ENCODE data around the gene SURF1. TPM values are rescaled to one million over a fixed set of nuclear protein-coding genes. Genes with fewer than 3 reads are reported as not detected.

SURF1 gene
- total RNA-seq, 4 donors from 2014 or later: 46.0 to 53.4 (median 49.8) TPM

- no peak overlapping the region for H3K4me3 ChIP-seq
- no CpG with 5 or more reads among the region's 11 CpGs for WGBS, 2 donors (ENCODE audit: low coverage in 1 of 2)
- no peak overlapping the region for H3K27ac ChIP-seq
- peaks cover 0 to 78% of the 10 kb centered on the region in 2 donors for H3K36me3 ChIP-seq
- TF ChIP-seq CTCF (IDR thresholded peaks at IDR 0.05): no peak
- H3K4me1 ChIP-seq: peaks cover 0 to 55% (median 24%) of the 10 kb centered on the region in 3 donors
- no peak for ATAC-seq
- no peaks in the 10 kb centered on the region for H3K9me3 ChIP-seq
- no peaks in the 10 kb centered on the region for H3K27me3 ChIP-seq
Measured at GRCh38 chr9:133366435-133366834, 10.1 kb upstream of the SURF1 start.

GRCh38 chr9:133362359-133363044, 6.2 kb upstream of the SURF1 start:
- Histone ChIP-seq H3K27ac (no peak overlapping the region), H3K27me3 (no peaks in the 10 kb centered on the region), H3K9me3 (no peaks in the 10 kb centered on the region), H3K4me3 (no peak overlapping the region), H3K36me3 (peaks cover 0 to 88% of the 10 kb centered on the region in 2 donors), H3K4me1 (peaks cover 0 to 37% (median 4%) of the 10 kb centered on the region in 3 donors)
- no peak for TF ChIP-seq POLR2AphosphoS5 (IDR thresholded peaks at IDR 0.05)
- TF ChIP-seq CTCF (IDR thresholded peaks at IDR 0.05): no peak
- TF ChIP-seq EP300 (IDR thresholded peaks at IDR 0.05): no peak
- TF ChIP-seq POLR2A (IDR thresholded peaks at IDR 0.05): no peak
- WGBS, 2 donors (ENCODE audit: low coverage in 1 of 2): 79 to 80% methylated on average over 7 to 13 of the region's 15 CpGs
- no peak for ATAC-seq

- no peaks in the 10 kb centered on the region for H3K9me3 ChIP-seq
- no peaks in the 10 kb centered on the region for H3K27me3 ChIP-seq
- TF ChIP-seq POLR2AphosphoS5 (IDR thresholded peaks at IDR 0.05): no peak
- TF ChIP-seq POLR2A (IDR thresholded peaks at IDR 0.05): no peak
- H3K4me1 ChIP-seq: peaks cover 0 to 37% (median 11%) of the 10 kb centered on the region in 3 donors
- WGBS, 2 donors (ENCODE audit: low coverage in 1 of 2): 40 to 80% methylated on average over 2 to 9 of the region's 13 CpGs
- no peak for ATAC-seq
- H3K27ac ChIP-seq: no peak overlapping the region
- peaks cover 0 to 79% of the 10 kb centered on the region in 2 donors for H3K36me3 ChIP-seq
- no peak overlapping the region for H3K4me3 ChIP-seq
Measured at GRCh38 chr9:133361507-133362092, 5.3 kb upstream of the SURF1 start.

- H3K9me3 ChIP-seq: no peaks in the 10 kb centered on the region
- H3K27me3 ChIP-seq: no peaks in the 10 kb centered on the region
- no peak for ATAC-seq
- TF ChIP-seq CTCF (IDR thresholded peaks at IDR 0.05) (no peak), POLR2A (IDR thresholded peaks at IDR 0.05) (no peak), POLR2AphosphoS5 (IDR thresholded peaks at IDR 0.05) (no peak), EP300 (IDR thresholded peaks at IDR 0.05) (no peak)
- WGBS, 2 donors (ENCODE audit: low coverage in 1 of 2): 40 to 74% methylated on average over 1 to 11 of the region's 21 CpGs
- no peak overlapping the region for H3K4me3 ChIP-seq
- H3K27ac ChIP-seq: no peak overlapping the region
- peaks cover 0 to 40% (median 13%) of the 10 kb centered on the region in 3 donors for H3K4me1 ChIP-seq
- H3K36me3 ChIP-seq: peaks cover 0 to 70% of the 10 kb centered on the region in 2 donors
Measured at GRCh38 chr9:133360400-133361393, 4.4 kb upstream of the SURF1 start.

All from gastroesophageal sphincter (tissue), 4 donors.